DOHH2 (cell line): ENCODE measurements around the gene NKX1-2.

Experiments used
- EZH2phosphoT487 ChIP-seq: fragments of 200-600 bp; sonication (generic); IDR thresholded peaks from 2 replicates; pipeline ENCODE4 v1.6.1; 2017; ENCODE audit warnings: borderline replicate concordance, mild to moderate bottlenecking, antibody characterized with exemption, low read length, moderate library complexity, mixed read lengths
- TF ChIP-seq, protein P1 (sequence below): fragments of 200-600 bp; sonication (generic); IDR thresholded peaks from one replicate; pipeline ENCODE4 v1.5.1; 2014; ENCODE audit warnings: antibody characterized with exemption, mild to moderate bottlenecking, low read depth, low read length; ENCODE audit not compliant: poor library complexity, severe bottlenecking

- TF ChIP-seq, protein P1, sequence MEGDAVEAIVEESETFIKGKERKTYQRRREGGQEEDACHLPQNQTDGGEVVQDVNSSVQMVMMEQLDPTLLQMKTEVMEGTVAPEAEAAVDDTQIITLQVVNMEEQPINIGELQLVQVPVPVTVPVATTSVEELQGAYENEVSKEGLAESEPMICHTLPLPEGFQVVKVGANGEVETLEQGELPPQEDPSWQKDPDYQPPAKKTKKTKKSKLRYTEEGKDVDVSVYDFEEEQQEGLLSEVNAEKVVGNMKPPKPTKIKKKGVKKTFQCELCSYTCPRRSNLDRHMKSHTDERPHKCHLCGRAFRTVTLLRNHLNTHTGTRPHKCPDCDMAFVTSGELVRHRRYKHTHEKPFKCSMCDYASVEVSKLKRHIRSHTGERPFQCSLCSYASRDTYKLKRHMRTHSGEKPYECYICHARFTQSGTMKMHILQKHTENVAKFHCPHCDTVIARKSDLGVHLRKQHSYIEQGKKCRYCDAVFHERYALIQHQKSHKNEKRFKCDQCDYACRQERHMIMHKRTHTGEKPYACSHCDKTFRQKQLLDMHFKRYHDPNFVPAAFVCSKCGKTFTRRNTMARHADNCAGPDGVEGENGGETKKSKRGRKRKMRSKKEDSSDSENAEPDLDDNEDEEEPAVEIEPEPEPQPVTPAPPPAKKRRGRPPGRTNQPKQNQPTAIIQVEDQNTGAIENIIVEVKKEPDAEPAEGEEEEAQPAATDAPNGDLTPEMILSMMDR = no peak
- TF ChIP-seq EZH2phosphoT487 = no peak
Observed at GRCh38 chr10:124491105-124491504, 41.3 kb upstream of the NKX1-2 start.
